Retina (tissue), 1 donor: ENCODE results near the gene CEP83.
A peak's percentile ranks its signal among the peaks of the same experiment; 100 is the strongest.
"Not testable (repeated sequence)": the region's sequence is repeated elsewhere in the genome, so short reads cannot be mapped to it uniquely, and the experiment has no call there.

ENCODE experiments used
- DNase-seq: peaks from one replicate; pipeline ENCODE4 v3.0.0-alpha.2; 2016

The CEP83 gene

GRCh38 chr12:94459728-94460615, at the start of gene CEP83:
CEP83 (minus strand) TSS chr12:94459867; CDS start chr12:94412490, 47,377 bp downstream.
- peak; percentile 98 for DNase-seq

GRCh38 chr12:94509317-94509716, 49.6 kb upstream of the CEP83 start:
- no peak for DNase-seq

- no peak for DNase-seq
Observed at GRCh38 chr12:94507455-94507854, 47.8 kb upstream of the CEP83 start.

- no peak for DNase-seq
Observed at GRCh38 chr12:94504386-94504785, 44.7 kb upstream of the CEP83 start.

- DNase-seq: no peak
Observed at GRCh38 chr12:94503619-94504018, 44.0 kb upstream of the CEP83 start.

- DNase-seq: no peak
Observed at GRCh38 chr12:94500831-94501567, 41.3 kb upstream of the CEP83 start.

- no peak for DNase-seq
Observed at GRCh38 chr12:94498698-94499097, 39.0 kb upstream of the CEP83 start.

GRCh38 chr12:94498073-94498472, 38.4 kb upstream of the CEP83 start:
- no peak for DNase-seq

- DNase-seq: no peak
Observed at GRCh38 chr12:94495445-94496115, 35.9 kb upstream of the CEP83 start.

- DNase-seq: no peak
Observed at GRCh38 chr12:94491489-94491888, 31.8 kb upstream of the CEP83 start.

- no peak for DNase-seq
Observed at GRCh38 chr12:94488463-94488862, 28.8 kb upstream of the CEP83 start.

- DNase-seq: no peak
Observed at GRCh38 chr12:94481734-94482133, 22.1 kb upstream of the CEP83 start.

- no peak for DNase-seq
Observed at GRCh38 chr12:94469522-94469921, 9.9 kb upstream of the CEP83 start.

GRCh38 chr12:94460616-94460959, 921 bp upstream of the CEP83 start:
- DNase-seq: no peak

- no peak for DNase-seq
Observed at GRCh38 chr12:94458877-94459727, 565 bp downstream of the CEP83 start.

- no peak for DNase-seq
Observed at GRCh38 chr12:94457311-94457710, 2.4 kb downstream of the CEP83 start.

- not testable (repeated sequence) for DNase-seq
Observed at GRCh38 chr12:94454318-94454717, 5.3 kb downstream of the CEP83 start.

- no peak for DNase-seq
Observed at GRCh38 chr12:94445662-94446061, 14.0 kb downstream of the CEP83 start.

- DNase-seq: no peak
Observed at GRCh38 chr12:94437303-94437702, 22.4 kb downstream of the CEP83 start.

- DNase-seq: peak; percentile 22
Observed at GRCh38 chr12:94435511-94435927, 24.1 kb downstream of the CEP83 start.

GRCh38 chr12:94434171-94434570, 25.5 kb downstream of the CEP83 start:
- DNase-seq: no peak

GRCh38 chr12:94433744-94434143, 25.9 kb downstream of the CEP83 start:
- DNase-seq: no peak

GRCh38 chr12:94430304-94430703, 29.4 kb downstream of the CEP83 start:
- DNase-seq: no peak
